Esophagus (tissue), 2 donors: ENCODE measurements around the gene HPS4. TPM values are rescaled to one million over a fixed set of nuclear protein-coding genes. Genes with fewer than 3 reads are reported as not detected.

Experiments used
- H3K27ac ChIP-seq, 2 donors: one replicate each; pipeline ENCODE4 v1.5.1; 2013; ENCODE audit warnings: low read depth in 2 of 2, mild to moderate bottlenecking in 2 of 2, inconsistent platforms in 1 of 2, low read length in 1 of 2, moderate library complexity in 1 of 2
- H3K27me3 ChIP-seq, 2 donors: one replicate each; pipeline ENCODE4 v1.6.1; 2013; ENCODE audit warnings: low read length in 2 of 2, control low read depth in 1 of 2, mild to moderate bottlenecking in 1 of 2; ENCODE audit not compliant: insufficient read depth in 2 of 2, control insufficient read depth in 1 of 2
- H3K36me3 ChIP-seq, 2 donors: one replicate each; pipeline ENCODE4 v1.6.1; 2013; ENCODE audit warnings: low read length in 1 of 2; ENCODE audit not compliant: control insufficient read depth in 2 of 2, insufficient read depth in 2 of 2
- H3K4me1 ChIP-seq, 2 donors: one replicate each; pipeline ENCODE4 v1.6.1; 2013; ENCODE audit warnings: low read length in 1 of 2; ENCODE audit not compliant: control insufficient read depth in 2 of 2, insufficient read depth in 2 of 2
- H3K4me3 ChIP-seq, 2 donors: one replicate each; pipeline ENCODE4 v1.5.1; 2013; ENCODE audit warnings: low read length in 2 of 2, mild to moderate bottlenecking in 2 of 2, low read depth in 1 of 2, moderate library complexity in 1 of 2
- H3K9me3 ChIP-seq, 2 donors: one replicate each; pipeline ENCODE4 v1.6.1; 2013; ENCODE audit warnings: mild to moderate bottlenecking in 2 of 2, low read depth in 1 of 2, low read length in 1 of 2, moderate library complexity in 1 of 2; ENCODE audit not compliant: control insufficient read depth in 2 of 2, insufficient read depth in 1 of 2
- WGBS, 2 donors: extraction: QIAGEN DNeasy Blood & Tissue Kit; methylation state at CpG; one replicate each; pipeline ENCODE4 v1.1.7; 2013; 5-methylcytosine and 5-hydroxymethylcytosine counted together
- polyA plus RNA-seq, 2 donors: library from polyadenylated mRNA; stranded (reverse); fragments of 200-250 nt; gene quantifications; one replicate each; pipeline ENCODE4 v1.2.3, GENCODE V29; 2013
- donor health status: healthy with polysubstance abuse.
- donor health status: Bipolar disorder and iron deficiency.

HPS4 gene
- polyA plus RNA-seq, 2 donors = 14.8 TPM

GRCh38 chr22:26437694-26438392, 45.7 kb downstream of the HPS4 start:
- H3K36me3 ChIP-seq = peaks cover 0 to 4% of the 10 kb centered on the region in 2 donors
- 91 to 92% methylated on average over 14 of the region's 14 CpGs for WGBS, 2 donors
- peak overlapping the region; percentile 28 to 86 for H3K27ac ChIP-seq

GRCh38 chr22:26436903-26437515, 46.6 kb downstream of the HPS4 start:
- WGBS, 2 donors = 58 to 64% methylated on average over 11 of the region's 11 CpGs
- H3K27me3 ChIP-seq = no peaks in the 10 kb centered on the region
- peak overlapping the region; percentile 49 to 86 for H3K27ac ChIP-seq
- peaks cover 0 to 2% of the 10 kb centered on the region in 2 donors for H3K36me3 ChIP-seq
- no peak overlapping the region for H3K4me3 ChIP-seq
- H3K4me1 ChIP-seq = peaks cover 0 to 6% of the 10 kb centered on the region in 2 donors
- H3K9me3 ChIP-seq = peaks cover 0 to 3% of the 10 kb centered on the region in 2 donors

More at GRCh38 chr22:26437694-26438392, 45.7 kb downstream of the HPS4 start:
- peaks cover 0 to 6% of the 10 kb centered on the region in 2 donors for H3K4me1 ChIP-seq
- no peak overlapping the region for H3K4me3 ChIP-seq
- no peaks in the 10 kb centered on the region for H3K27me3 ChIP-seq
- H3K9me3 ChIP-seq = peaks cover 0 to 3% of the 10 kb centered on the region in 2 donors

- Histone ChIP-seq H3K4me3 (no peak overlapping the region), H3K36me3 (peaks cover 0 to 2% of the 10 kb centered on the region in 2 donors), H3K9me3 (peaks cover 0 to 3% of the 10 kb centered on the region in 2 donors), H3K27ac (no peak overlapping the region), H3K4me1 (peaks cover 0 to 6% of the 10 kb centered on the region in 2 donors), H3K27me3 (no peaks in the 10 kb centered on the region)
- 80 to 84% methylated on average over 11 of the region's 11 CpGs for WGBS, 2 donors
These were observed 48.1 kb downstream of the HPS4 start for GRCh38 chr22:26435327-26436093.

GRCh38 chr22:26433805-26434204, 49.8 kb downstream of the HPS4 start:
- H3K27ac ChIP-seq = no peak overlapping the region
- no peaks in the 10 kb centered on the region for H3K27me3 ChIP-seq
- H3K9me3 ChIP-seq = peaks cover 0 to 3% of the 10 kb centered on the region in 2 donors
- WGBS, 2 donors = 94 to 95% methylated on average over 25 of the region's 25 CpGs
- H3K4me1 ChIP-seq = peaks cover 3 to 4% of the 10 kb centered on the region in 2 donors
- H3K36me3 ChIP-seq = peaks cover 0 to 2% of the 10 kb centered on the region in 2 donors
- H3K4me3 ChIP-seq = no peak overlapping the region

GRCh38 chr22:26432619-26433311, 50.8 kb downstream of the HPS4 start:
- H3K36me3 ChIP-seq = peaks cover 0 to 2% of the 10 kb centered on the region in 2 donors
- WGBS, 2 donors = 87 to 93% methylated on average over 3 of the region's 3 CpGs
- H3K27ac ChIP-seq = no peak overlapping the region

GRCh38 chr22:26431261-26431995, 52.2 kb downstream of the HPS4 start:
- peaks cover 0 to 2% of the 10 kb centered on the region in 2 donors for H3K36me3 ChIP-seq
- H3K4me1 ChIP-seq = peaks cover 0 to 3% of the 10 kb centered on the region in 2 donors
- 86 to 92% methylated on average over 13 of the region's 13 CpGs for WGBS, 2 donors
- no peak overlapping the region for H3K4me3 ChIP-seq
- no peaks in the 10 kb centered on the region for H3K27me3 ChIP-seq
- no peak overlapping the region for H3K27ac ChIP-seq
- H3K9me3 ChIP-seq = peaks cover 0 to 3% of the 10 kb centered on the region in 2 donors

More at GRCh38 chr22:26432619-26433311, 50.8 kb downstream of the HPS4 start:
- H3K4me3 ChIP-seq = no peak overlapping the region
- H3K4me1 ChIP-seq = peaks cover 3% of the 10 kb centered on the region in 2 donors
- H3K9me3 ChIP-seq = peaks cover 0 to 3% of the 10 kb centered on the region in 2 donors
- no peaks in the 10 kb centered on the region for H3K27me3 ChIP-seq

- no peak overlapping the region for H3K27ac ChIP-seq
These were observed 53.0 kb downstream of the HPS4 start for GRCh38 chr22:26430600-26430999.

GRCh38 chr22:26429458-26430286, 53.9 kb downstream of the HPS4 start:
- H3K4me3 ChIP-seq = peak overlapping the region; percentile 65 to 70
- H3K27ac ChIP-seq = no peak overlapping the region
- peaks cover 0 to 3% of the 10 kb centered on the region in 2 donors for H3K4me1 ChIP-seq
- H3K9me3 ChIP-seq = peaks cover 0 to 3% of the 10 kb centered on the region in 2 donors
- peaks cover 0 to 2% of the 10 kb centered on the region in 2 donors for H3K36me3 ChIP-seq
- H3K27me3 ChIP-seq = no peaks in the 10 kb centered on the region
- WGBS, 2 donors = 8% methylated on average over 43 to 50 of the region's 50 CpGs

More at GRCh38 chr22:26430600-26430999, 53.0 kb downstream of the HPS4 start:
- Histone ChIP-seq H3K27me3 (no peaks in the 10 kb centered on the region), H3K4me1 (peaks cover 0 to 3% of the 10 kb centered on the region in 2 donors), H3K36me3 (peaks cover 0 to 2% of the 10 kb centered on the region in 2 donors), H3K4me3 (no peak overlapping the region), H3K9me3 (peaks cover 0 to 3% of the 10 kb centered on the region in 2 donors)
- 78 to 81% methylated on average over 2 of the region's 2 CpGs for WGBS, 2 donors
